ENCODE results near the gene RAB40B. TPM values are rescaled to one million over a fixed set of nuclear protein-coding genes. Genes with fewer than 3 reads are reported as not detected.

RAB40B gene
- total RNA-seq, 2 donors from 2014 or later: 23.8 to 34.9 TPM

DNA sequence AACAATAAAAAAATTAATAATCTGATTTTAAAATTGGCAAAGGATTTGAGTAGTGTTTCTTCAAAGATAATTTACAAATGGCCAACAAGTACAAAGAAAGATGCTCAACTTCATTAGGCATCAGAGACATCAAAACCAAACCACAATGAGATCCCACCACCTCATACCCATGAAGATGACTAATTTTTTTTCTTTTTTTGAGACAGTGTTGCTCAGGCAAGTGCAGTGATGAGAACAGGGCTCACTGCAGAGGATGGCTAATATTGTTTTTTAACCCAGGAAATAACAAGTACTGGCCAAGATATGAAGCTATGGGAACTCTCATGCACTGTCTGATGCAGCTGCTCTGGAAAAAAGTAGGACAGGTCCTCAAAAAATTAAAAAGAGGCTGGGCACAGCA lies 65.2 kb downstream of the RAB40B start:
- no peak for TF ChIP-seq POLR2A (IDR thresholded peaks at IDR 0.05)
- no peak for TF ChIP-seq POLR2AphosphoS5 (IDR thresholded peaks at IDR 0.05)
- intact Hi-C loops (cut with DNase I): no loop called here
- Histone ChIP-seq H3K36me3 (no peaks in the 10 kb centered on the region), H3K4me3 (no peak overlapping the region), H3K27ac (no peak overlapping the region), H3K27me3 (replicated peaks; ENCODE audit: insufficient read depth) (no peaks in the 10 kb centered on the region), H3K4me1 (replicated peaks) (no peaks in the 10 kb centered on the region), H3K9me3 (no peaks in the 10 kb centered on the region)
- DNase-seq (ENCODE audit: low spot score): no peak

DNA sequence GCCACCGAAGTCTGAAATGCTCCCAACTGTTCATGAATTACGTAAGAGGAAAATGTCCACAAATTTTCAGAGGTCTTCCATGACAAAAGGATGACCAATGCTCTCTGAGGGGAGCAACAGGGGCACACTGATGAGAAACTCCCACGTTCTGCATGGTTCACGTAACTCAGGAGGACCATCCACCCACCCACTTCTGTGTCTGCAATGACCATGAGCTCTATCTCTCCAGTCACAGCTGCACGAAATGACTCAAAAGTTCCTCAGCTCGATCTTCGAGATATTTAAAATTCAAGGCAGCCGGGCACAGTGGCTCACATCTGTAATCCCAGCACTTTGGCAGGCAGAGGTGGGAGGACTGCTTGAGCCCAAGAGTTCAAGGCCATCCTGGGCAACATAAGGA lies 66.0 kb downstream of the RAB40B start:
- TF ChIP-seq POLR2A (IDR thresholded peaks at IDR 0.05): no peak
- TF ChIP-seq, protein P1, sequence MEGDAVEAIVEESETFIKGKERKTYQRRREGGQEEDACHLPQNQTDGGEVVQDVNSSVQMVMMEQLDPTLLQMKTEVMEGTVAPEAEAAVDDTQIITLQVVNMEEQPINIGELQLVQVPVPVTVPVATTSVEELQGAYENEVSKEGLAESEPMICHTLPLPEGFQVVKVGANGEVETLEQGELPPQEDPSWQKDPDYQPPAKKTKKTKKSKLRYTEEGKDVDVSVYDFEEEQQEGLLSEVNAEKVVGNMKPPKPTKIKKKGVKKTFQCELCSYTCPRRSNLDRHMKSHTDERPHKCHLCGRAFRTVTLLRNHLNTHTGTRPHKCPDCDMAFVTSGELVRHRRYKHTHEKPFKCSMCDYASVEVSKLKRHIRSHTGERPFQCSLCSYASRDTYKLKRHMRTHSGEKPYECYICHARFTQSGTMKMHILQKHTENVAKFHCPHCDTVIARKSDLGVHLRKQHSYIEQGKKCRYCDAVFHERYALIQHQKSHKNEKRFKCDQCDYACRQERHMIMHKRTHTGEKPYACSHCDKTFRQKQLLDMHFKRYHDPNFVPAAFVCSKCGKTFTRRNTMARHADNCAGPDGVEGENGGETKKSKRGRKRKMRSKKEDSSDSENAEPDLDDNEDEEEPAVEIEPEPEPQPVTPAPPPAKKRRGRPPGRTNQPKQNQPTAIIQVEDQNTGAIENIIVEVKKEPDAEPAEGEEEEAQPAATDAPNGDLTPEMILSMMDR (IDR thresholded peaks at IDR 0.05): no peak
- TF ChIP-seq POLR2AphosphoS5 (IDR thresholded peaks at IDR 0.05): no peak
- DNase-seq (ENCODE audit: low spot score): no peak
- Histone ChIP-seq H3K4me3 (no peak overlapping the region), H3K4me1 (replicated peaks) (no peaks in the 10 kb centered on the region), H3K36me3 (no peaks in the 10 kb centered on the region), H3K27ac (no peak overlapping the region), H3K9me3 (no peaks in the 10 kb centered on the region), H3K27me3 (replicated peaks; ENCODE audit: insufficient read depth) (no peaks in the 10 kb centered on the region)
- intact Hi-C loops (cut with DNase I): no loop called here
- 89% methylated on average over 8 of the region's 8 CpGs for WGBS

DNA sequence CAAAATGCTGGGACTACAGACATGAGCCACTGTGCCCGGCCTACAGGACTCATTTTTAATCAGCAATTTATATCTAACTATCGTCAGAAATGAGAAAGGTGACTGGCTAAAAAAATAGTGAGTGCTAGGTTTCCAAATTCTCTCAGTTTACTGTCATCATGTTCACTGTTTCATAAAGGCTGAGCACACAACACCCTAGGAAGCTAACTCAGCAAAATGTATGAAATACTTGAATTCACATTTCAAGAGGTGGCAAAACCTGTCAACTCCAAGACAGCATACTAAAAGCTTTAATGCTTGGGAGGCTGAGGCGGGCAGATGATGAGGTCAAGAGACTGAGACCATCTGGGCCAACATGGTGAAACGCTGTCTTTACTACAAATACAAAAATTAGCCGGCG lies 67.0 kb downstream of the RAB40B start:
- 70% methylated on average over 6 of the region's 6 CpGs for WGBS
- DNase-seq (ENCODE audit: low spot score): no peak
- Histone ChIP-seq H3K27me3 (replicated peaks; ENCODE audit: insufficient read depth) (no peaks in the 10 kb centered on the region), H3K27ac (peak overlapping the region in 1 of 2 donors; percentile 79), H3K4me3 (no peak overlapping the region), H3K9me3 (no peaks in the 10 kb centered on the region), H3K36me3 (no peaks in the 10 kb centered on the region), H3K4me1 (replicated peaks) (no peaks in the 10 kb centered on the region)
- intact Hi-C loops (cut with DNase I): no loop called here
- TF ChIP-seq POLR2A (IDR thresholded peaks at IDR 0.05): no peak
- TF ChIP-seq, protein P1 (IDR thresholded peaks at IDR 0.05): no peak
- TF ChIP-seq POLR2AphosphoS5 (IDR thresholded peaks at IDR 0.05): no peak

DNA sequence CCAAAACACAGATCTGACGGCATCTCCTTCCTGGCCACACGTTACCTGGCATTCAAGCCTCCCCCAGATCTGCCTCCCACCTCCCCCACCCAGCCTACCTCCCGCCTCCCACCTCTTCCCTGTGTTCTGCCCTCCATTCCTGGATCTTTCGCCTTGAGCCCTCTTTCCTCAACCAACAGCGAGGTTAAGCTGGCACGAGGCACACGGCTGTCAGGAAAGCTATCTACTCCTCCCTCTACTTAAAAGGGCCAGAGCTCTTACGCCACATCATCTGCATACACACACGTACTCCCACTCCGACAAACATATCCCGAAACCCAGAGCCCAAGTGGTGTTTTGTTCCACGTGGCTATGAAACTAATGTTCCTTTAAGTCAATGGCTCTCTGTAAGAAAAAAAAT lies 68.3 kb downstream of the RAB40B start:
- H3K36me3 ChIP-seq: peaks cover 0 to 1% of the 10 kb centered on the region in 2 donors
- no peak for TF ChIP-seq POLR2AphosphoS5 (IDR thresholded peaks at IDR 0.05)
- TF ChIP-seq, protein P1 (IDR thresholded peaks at IDR 0.05): no peak
- TF ChIP-seq POLR2A (IDR thresholded peaks at IDR 0.05): no peak
- no peaks in the 10 kb centered on the region for H3K9me3 ChIP-seq
- no peaks in the 10 kb centered on the region for H3K27me3 ChIP-seq (replicated peaks; ENCODE audit: insufficient read depth)
- peak overlapping the region; percentile 18 to 79 for H3K27ac ChIP-seq
- H3K4me3 ChIP-seq: no peak overlapping the region
- no peaks in the 10 kb centered on the region for H3K4me1 ChIP-seq (replicated peaks)
- intact Hi-C loops (cut with DNase I): no loop called here
- WGBS: 57% methylated on average over 12 of the region's 12 CpGs
- DNase-seq (ENCODE audit: low spot score): peak; percentile 62

DNA sequence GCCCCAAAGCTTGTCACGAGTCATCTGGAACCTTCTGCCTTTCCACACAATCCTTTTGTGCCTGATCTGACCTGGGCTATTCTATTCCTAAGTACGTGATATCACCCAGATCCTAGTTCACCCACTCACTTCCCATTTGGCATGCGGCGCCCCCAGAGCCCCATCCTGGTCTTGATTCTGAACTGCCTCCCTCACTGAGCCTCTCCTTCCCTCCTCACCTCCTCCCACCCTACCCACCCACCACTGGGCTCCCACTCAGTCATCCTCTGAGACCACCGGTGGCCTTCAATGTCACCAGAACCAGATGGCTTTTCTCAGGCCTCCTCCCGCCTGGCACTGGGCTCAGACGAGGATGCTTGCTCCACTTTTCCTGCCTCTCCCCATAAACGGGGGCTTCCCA lies 68.8 kb downstream of the RAB40B start:
- Histone ChIP-seq H3K4me3 (no peak overlapping the region), H3K27ac (peak overlapping the region; percentile 18 to 79), H3K9me3 (no peaks in the 10 kb centered on the region), H3K36me3 (peaks cover 0 to 6% of the 10 kb centered on the region in 2 donors), H3K4me1 (replicated peaks) (no peaks in the 10 kb centered on the region), H3K27me3 (replicated peaks; ENCODE audit: insufficient read depth) (no peaks in the 10 kb centered on the region)
- intact Hi-C loops (cut with DNase I): no loop called here
- WGBS: 82% methylated on average over 8 of the region's 8 CpGs
- DNase-seq (ENCODE audit: low spot score): no peak
- no peak for TF ChIP-seq POLR2AphosphoS5 (IDR thresholded peaks at IDR 0.05)
- TF ChIP-seq, protein P1 (IDR thresholded peaks at IDR 0.05): no peak
- no peak for TF ChIP-seq POLR2A (IDR thresholded peaks at IDR 0.05)

All from prostate gland (tissue), 2 donors.